ENCODE results near the gene NPIPB8.
"Not testable (repeated sequence)": the region's sequence is repeated elsewhere in the genome, so short reads cannot be mapped to it uniquely, and the experiment has no call there.

DNA sequence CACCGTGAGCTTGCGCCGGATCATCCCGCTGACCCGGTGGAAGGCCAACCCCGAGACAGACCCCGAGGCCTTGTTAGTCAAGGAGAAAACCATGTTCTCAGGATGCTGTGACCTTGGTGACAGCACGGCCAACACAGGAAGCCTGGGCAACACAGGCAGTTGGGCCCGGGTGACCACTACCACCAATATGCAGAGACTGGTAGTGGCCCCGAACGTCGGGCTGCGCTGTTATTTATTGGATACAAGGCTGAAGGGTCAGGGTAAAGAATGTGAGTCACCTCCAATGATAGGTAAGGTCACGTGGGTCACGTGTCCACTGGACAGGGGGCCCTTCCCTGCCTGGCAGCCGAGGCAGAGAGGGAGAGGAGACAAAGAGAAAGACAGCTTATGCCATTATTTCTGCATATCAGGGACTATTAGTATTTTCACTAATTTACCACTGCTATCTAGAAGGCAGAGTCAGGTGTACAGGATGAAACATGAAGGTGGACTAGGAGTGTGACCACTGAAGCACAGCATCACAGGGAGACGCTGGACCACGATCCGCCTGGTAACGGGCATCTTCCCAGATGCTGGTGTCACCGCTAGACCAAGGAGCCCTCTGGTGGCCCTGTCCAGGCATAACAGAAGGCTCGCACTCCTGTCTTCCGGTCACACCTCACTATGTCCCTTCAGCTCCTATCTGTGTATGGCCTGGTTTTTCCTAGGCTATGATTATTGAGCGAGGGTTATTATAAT is 22.2 kb upstream of the NPIPB8 start:
- peak in 1 of 2 donors; percentile 56 for TF ChIP-seq CTCF (IDR thresholded peaks at IDR 0.05; ENCODE audit: extremely low read depth in 1 of 2, insufficient read depth in 1 of 2, low read depth in 1 of 2, low read length in 2 of 2)
- not testable (repeated sequence) for TF ChIP-seq EZH2 (IDR thresholded peaks at IDR 0.05; ENCODE audit: borderline replicate concordance, low read depth, low read length, severe bottlenecking); POLR2AphosphoS5 (IDR thresholded peaks at IDR 0.05; ENCODE audit: insufficient read depth, low read depth, low read length); POLR2A (IDR thresholded peaks at IDR 0.05; ENCODE audit: low read depth, low read length); JUN (IDR thresholded peaks at IDR 0.05; ENCODE audit: borderline replicate concordance, insufficient read depth, insufficient read length, low read depth); GATA2 (IDR thresholded peaks at IDR 0.05; ENCODE audit: insufficient read depth, insufficient read length, low read depth, low read length); MAX (IDR thresholded peaks at IDR 0.05; ENCODE audit: insufficient read depth, insufficient read length); MYC (IDR thresholded peaks at IDR 0.05; ENCODE audit: low read depth, low read length); FOS (IDR thresholded peaks at IDR 0.05; ENCODE audit: borderline replicate concordance, insufficient read depth, low read length)
